ENCODE results near the gene L3MBTL4.

L3MBTL4 gene

GRCh38 chr18:6362559-6363129, 52.1 kb downstream of the L3MBTL4 start:
- no peak for DNase-seq

- no peak for DNase-seq
These were observed 57.0 kb downstream of the L3MBTL4 start for GRCh38 chr18:6357668-6358067.

- no peak for DNase-seq
These were observed 58.7 kb downstream of the L3MBTL4 start for GRCh38 chr18:6355789-6356589.

DNA sequence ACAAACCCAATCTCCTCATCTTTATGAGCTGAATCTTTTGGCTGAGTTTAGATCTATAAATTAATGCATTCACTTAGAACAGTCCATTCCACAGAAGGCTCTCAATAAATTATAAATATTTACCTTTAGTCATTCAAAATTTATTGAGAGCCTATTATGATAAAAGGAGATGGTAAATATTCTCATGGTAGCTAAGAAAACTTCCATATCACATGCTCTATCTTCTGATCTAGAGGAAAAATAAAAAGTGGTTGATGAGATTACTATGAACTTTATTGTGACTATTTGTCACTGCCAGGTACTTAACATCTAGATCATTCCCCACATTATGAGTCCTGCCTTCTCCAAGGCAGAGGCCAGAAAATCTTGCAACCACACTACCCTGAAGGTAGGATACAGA, 62.4 kb downstream of the L3MBTL4 start:
- no peak for DNase-seq

DNA sequence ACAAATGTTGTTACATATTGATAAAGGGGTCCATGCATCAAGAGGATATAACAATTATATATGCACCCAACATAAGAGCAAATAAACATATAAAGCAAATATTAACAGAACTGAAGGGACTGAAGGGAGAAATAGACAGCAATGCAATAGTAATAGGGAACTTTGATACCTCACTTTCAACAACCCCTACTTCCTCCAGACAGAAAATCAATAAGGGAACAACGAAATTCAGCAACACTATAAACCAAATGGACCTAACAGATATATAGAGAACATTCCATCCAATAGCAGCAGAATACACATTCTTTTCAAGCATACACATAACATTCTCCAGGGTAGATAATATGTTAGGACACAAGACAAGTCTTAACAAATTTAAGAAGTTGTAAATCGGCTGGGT, 71.7 kb downstream of the L3MBTL4 start:
- DNase-seq = no peak

- DNase-seq = no peak
These were observed 73.0 kb downstream of the L3MBTL4 start for GRCh38 chr18:6341709-6342108.

- no peak for DNase-seq
These were observed 73.4 kb downstream of the L3MBTL4 start for GRCh38 chr18:6341303-6341702.

GRCh38 chr18:6340121-6340520, 74.6 kb downstream of the L3MBTL4 start:
- DNase-seq = no peak

DNA sequence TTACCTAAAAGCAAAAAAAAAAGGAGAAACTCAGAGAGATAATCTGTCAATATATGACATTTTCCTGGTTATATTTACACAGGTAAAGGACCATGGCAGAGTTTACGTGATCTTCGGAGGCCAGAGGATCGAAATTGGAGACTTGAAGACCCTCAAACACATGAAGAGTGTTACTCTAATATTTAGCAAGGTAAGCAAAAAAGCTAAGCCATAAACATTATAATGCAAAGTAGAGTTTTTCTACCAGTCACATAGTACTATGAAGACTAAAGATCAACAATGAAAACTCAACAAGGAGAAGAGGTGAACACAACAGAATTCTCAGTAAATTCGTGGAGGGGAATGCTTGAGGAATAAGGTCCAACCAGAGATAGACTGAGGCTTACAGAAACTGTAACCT, 78.5 kb downstream of the L3MBTL4 start:
- no peak for DNase-seq

- no peak for DNase-seq
These were observed 80.7 kb downstream of the L3MBTL4 start for GRCh38 chr18:6333981-6334380.

- no peak for DNase-seq
These were observed 82.8 kb downstream of the L3MBTL4 start for GRCh38 chr18:6331872-6332271.

DNA sequence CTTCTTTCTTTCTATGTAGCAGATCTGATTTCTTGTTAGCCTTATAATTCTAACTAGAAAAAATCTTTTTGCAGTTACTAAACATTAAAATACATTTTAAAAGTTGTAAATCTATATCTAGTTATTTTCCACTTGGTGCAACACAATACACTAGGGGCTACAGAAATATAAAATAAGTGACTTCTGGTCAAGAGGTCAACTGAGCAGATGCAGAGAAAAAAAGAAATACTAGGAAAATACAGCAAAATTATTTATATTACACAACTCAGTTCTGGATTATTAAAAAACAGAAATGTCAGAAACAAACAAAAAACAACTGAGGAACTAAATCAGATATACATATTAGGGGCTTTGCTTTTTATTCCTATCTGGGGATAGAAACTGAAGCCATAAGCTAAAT, 83.9 kb downstream of the L3MBTL4 start:
- DNase-seq = no peak

GRCh38 chr18:6328621-6329010, 86.1 kb downstream of the L3MBTL4 start:
- no peak for DNase-seq

GRCh38 chr18:6327895-6328620, 86.7 kb downstream of the L3MBTL4 start:
- no peak for DNase-seq

GRCh38 chr18:6327485-6327884, 87.2 kb downstream of the L3MBTL4 start:
- DNase-seq = no peak

DNA sequence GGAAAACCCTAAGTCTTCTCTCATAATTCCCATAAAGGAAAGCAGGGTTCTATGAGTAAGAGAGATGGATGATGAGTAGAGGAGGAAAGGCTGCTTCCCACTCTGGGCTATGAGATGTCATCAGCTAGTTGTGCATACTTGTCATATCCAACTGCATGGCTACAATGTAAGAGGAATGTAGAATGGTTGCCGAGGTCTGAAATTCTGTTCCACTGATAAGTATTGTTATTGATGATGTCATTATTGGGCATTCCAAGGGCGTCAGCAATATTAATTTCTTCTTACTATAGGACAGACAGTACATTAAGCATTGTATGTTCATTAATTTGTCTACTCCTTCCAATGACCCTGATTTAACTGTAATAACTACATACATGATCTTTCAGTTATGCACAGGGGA, 88.1 kb downstream of the L3MBTL4 start:
- no peak for DNase-seq

DNA sequence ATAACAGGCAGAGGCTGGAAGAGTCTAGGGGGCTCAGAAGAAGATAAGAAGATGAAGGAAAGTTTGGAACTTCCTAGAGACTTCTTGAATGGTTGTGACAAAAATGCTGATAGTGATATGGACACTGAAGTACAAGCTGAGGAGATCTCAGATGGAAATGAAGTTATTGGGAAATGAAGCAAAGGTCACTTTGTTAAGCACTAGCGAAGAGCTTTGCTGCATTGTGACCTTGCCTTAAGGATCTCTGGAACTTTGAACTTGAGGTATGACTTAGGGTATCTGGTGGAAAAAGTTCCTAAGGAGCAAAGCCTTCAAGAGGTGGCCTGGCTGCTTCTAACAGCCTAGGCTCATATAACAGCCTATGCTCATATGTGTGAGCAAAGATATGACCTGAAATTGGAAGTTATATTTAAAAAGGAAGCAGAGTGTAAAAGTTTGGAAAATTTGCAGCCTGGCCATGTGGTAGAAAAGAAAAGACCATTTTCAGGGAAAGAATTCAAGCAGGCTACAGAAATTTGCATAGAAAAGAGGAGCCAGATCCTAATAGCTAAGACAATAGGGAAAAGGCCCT, 91.3 kb downstream of the L3MBTL4 start:
- no peak for DNase-seq

DNA sequence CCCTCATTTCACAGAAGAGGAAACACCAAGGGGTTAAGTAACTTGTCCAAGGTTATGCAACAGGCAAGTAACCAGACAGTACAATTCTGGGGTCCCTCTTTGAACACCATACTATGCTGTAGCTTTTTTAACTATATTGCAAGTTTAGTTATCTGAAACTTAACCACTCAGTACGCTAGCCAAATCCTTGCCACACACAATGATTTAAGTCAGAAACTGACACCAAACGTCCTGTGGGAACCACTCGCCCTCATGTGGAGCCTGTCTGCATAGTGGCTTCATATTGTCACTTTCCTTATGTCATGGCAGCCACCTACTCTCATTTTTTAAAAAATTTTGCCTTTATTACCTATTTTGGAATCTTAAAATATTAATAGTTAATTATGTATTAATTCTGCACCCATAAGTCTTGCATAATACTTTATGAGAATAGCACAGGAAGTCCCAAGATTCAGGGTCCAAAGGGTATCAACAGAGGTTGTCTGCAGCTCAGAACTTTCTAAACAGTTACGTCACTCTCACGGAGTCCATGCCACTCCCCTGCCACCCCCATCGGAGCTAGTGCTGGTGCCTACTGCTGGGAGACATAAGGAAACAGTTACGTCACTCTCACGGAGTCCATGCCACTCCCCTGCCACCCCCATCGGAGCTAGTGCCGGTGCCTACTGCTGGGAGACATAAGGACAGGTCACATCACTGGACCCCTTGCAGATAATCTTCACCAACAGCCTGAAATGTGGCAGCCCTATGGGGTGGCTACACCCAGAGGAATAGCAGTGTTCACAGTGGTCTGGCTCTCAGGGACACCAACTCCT, 99.0 kb downstream of the L3MBTL4 start:
- DNase-seq = peak; percentile 54

GRCh38 chr18:6313415-6313814, 101.3 kb downstream of the L3MBTL4 start:
- peak; percentile 26 for DNase-seq

DNA sequence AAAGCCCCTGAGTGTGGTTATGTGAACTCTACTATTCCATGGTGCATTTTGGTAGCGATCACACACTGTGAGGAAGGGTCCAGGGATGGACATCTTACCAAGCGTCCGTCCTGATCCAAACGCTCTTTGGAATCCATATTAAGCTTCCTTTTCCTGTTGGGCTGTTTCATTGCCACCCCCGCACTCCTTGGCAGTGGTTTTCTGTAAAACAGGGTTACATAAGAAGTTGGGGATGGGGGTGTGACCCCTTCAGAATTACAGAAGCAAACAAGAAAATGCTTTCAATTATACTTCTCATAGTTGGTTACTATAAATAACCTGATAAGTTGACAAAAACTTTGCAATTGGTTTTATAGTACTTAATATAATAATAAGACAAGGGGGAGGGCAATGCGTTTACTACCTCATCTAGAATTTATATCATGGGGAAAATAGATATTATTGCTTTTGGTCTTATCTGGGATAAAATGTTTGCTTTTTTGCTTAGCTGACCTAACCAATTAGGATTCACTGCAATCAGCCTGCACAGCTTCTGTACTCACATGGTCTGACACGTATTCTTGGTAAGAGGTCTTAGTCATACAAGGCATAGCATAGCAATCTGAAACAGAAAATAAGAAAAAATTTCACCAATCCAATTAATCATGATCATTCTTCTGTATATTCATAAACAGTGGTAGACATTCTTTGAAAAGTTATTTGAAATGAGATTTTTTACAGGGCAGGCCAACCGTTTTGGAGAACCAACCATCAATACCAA, 103.1 kb downstream of the L3MBTL4 start:
- DNase-seq = no peak

DNA sequence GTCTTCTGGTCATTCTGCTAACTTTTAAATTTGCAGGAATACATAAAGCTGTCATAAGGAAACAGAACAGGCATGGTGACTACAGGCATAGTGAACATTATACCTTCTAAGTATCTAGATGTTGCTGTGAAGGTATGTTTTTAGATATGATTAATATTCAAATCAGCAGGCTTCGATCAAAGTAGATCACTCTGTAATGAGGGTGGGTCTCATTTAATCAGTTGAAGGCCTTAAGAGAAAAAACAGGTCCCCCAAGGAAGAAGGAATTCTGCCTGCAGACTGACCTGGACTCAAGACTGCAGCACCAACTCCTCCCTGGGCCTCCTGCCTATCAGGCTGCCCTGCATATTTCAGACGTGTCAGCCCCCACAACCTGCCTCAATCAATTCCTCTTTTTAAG, 104.0 kb downstream of the L3MBTL4 start:
- DNase-seq = no peak

DNA sequence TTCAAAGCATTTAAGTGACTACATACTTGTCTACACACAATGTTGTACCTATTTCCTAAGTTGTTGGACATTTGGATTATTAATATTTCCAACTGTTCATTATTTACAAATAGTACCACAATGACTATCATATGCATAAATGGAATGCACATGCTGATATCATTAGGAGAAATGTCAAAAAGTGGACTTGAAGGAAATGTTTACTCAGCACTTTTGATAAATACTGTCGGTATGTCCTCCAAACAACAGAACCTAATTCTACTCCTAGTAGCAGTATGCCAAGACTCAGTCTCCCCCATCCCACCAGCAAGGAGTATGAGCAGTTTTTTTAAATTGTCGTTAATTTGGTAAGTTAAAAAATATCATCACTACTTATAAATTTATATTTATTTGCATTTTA, 116.8 kb downstream of the L3MBTL4 start:
- DNase-seq = no peak

Measured in hematopoietic multipotent progenitor cell treated with erythropoietin and hydrocortisone succinate and interleukin-3 and kit ligand, for 4 days (in vitro differentiated cells).